K562 (cell line): Measurements from ENCODE around the gene TMEM187. TPM values are rescaled to one million over a fixed set of nuclear protein-coding genes. Genes with fewer than 3 reads are reported as not detected.

Experiments used
- ARID3B ChIP-seq: fragments of 250-450 bp; sonication (Bioruptor Pico); IDR thresholded peaks from 2 replicates; pipeline ENCODE4 v1.4.0; 2020; ENCODE audit warnings: borderline replicate concordance
- ATF2 ChIP-seq: sonication (generic); formaldehyde crosslinking; IDR thresholded peaks from 2 replicates; pipeline ENCODE4 v1.8.1; 2022; ENCODE audit warnings: missing genetic modification reagents
- BACH1 ChIP-seq: fragments of 200-800 bp; sonication (Bioruptor generic); IDR thresholded peaks from 2 replicates; pipeline ENCODE4 v1.6.1; 2016; ENCODE audit warnings: missing genetic modification characterization, missing compliant biosample characterization
- BCLAF1 ChIP-seq, 2 experiments: fragments of 450-650 bp in 1 of 2; IDR thresholded peaks; 2 replicates each; pipeline ENCODE4 v1.6.1; 2011 to 2017; ENCODE audit warnings: low read depth in 2 of 2, antibody characterized with exemption in 1 of 2, borderline replicate concordance in 1 of 2, low read length in 1 of 2, mild to moderate bottlenecking in 1 of 2, mixed read lengths in 1 of 2; ENCODE audit not compliant: control insufficient read depth in 1 of 2
- BRD4 ChIP-seq: fragments of 200-600 bp; sonication (generic); IDR thresholded peaks from 2 replicates; pipeline ENCODE4 v1.6.1; 2017; ENCODE audit warnings: inconsistent platforms
- CBX3 ChIP-seq, 2 experiments: IDR thresholded peaks; 1 replicate in 1 of 2; 2 replicates in 1 of 2; pipeline ENCODE4 v1.6.1; 2012; ENCODE audit warnings: inconsistent platforms in 2 of 2, low read length in 2 of 2, borderline replicate concordance in 1 of 2, control low read depth in 1 of 2
- COPS2 ChIP-seq: fragments of 450-650 bp; conservative IDR thresholded peaks from 2 replicates; pipeline ENCODE4 v1.6.1; 2016; ENCODE audit warnings: mild to moderate bottlenecking, moderate library complexity
- ELK1 ChIP-seq: sonication (generic); formaldehyde crosslinking; IDR thresholded peaks from 2 replicates; pipeline ENCODE4 v1.8.1; 2022; ENCODE audit warnings: missing genetic modification reagents
- ESRRB ChIP-seq: fragments of 250-450 bp; sonication (Bioruptor Pico); IDR thresholded peaks from 2 replicates; pipeline ENCODE4 v1.5.0; 2020; ENCODE audit warnings: mild to moderate bottlenecking, moderate library complexity, borderline replicate concordance
- IFI16 ChIP-seq: fragments of 250-450 bp; sonication (Bioruptor Pico); IDR thresholded peaks from 2 replicates; pipeline ENCODE4 v2.1.2; 2022; ENCODE audit warnings: mild to moderate bottlenecking, inconsistent platforms
- KDM1A ChIP-seq, 2 experiments: fragments of 450-650 bp; IDR thresholded peaks; 2 replicates each; pipeline ENCODE4 v1.6.1; 2016; ENCODE audit warnings: mild to moderate bottlenecking in 2 of 2
- MEF2D ChIP-seq: conservative IDR thresholded peaks from 2 replicates; pipeline ENCODE4 v1.6.1; 2016; ENCODE audit warnings: low read depth, missing genetic modification characterization, missing compliant biosample characterization
- NR2C1 ChIP-seq, 2 experiments: fragments of 450-650 bp; IDR thresholded peaks; 2 replicates each; pipeline ENCODE4 v1.6.1; 2017; ENCODE audit warnings: mild to moderate bottlenecking in 2 of 2, antibody characterized with exemption in 1 of 2, inconsistent platforms in 1 of 2, missing compliant biosample characterization in 1 of 2, missing genetic modification characterization in 1 of 2
- RBM34 ChIP-seq: fragments of 200-400 bp; formaldehyde crosslinking; IDR thresholded peaks from 2 replicates; pipeline ENCODE4 v1.6.1; 2018; ENCODE audit warnings: low read length, borderline replicate concordance; ENCODE audit not compliant: insufficient read depth
- SREBF2 ChIP-seq: sonication (generic); formaldehyde crosslinking; IDR thresholded peaks from 2 replicates; pipeline ENCODE4 v1.4.0; 2020; ENCODE audit warnings: mild to moderate bottlenecking, missing genetic modification reagents
- TARDBP ChIP-seq: fragments of 450-650 bp; IDR thresholded peaks from 2 replicates; pipeline ENCODE4 v1.6.1; 2016
- U2AF2 ChIP-seq: fragments of 200-400 bp; formaldehyde crosslinking; optimal IDR thresholded peaks from 2 replicates; pipeline ENCODE3; 2017; ENCODE audit warnings: low read depth, mild to moderate bottlenecking, low read length
- ZNF347 ChIP-seq: fragments of 450-650 bp; formaldehyde crosslinking; IDR thresholded peaks from 2 replicates; pipeline ENCODE4 v1.4.0; 2020; ENCODE audit warnings: low read depth, mild to moderate bottlenecking, moderate library complexity
- polyA plus RNA-seq, 8 experiments: library from polyadenylated mRNA; depleted of rRNA in 4 of 8; stranded (reverse) in 5 of 8; unstranded in 3 of 8; fragments of >200 nt; fragmentation: Nextera tagmentation in 2 of 8; fragmentation: Illumina TruSeq in 1 of 8; extraction: Ambion mirVana in 2 of 8; extraction: Trizol in 1 of 8; gene quantifications; 2 replicates each; pipeline versions ENCODE4 v1.2.1 to v1.2.3, GENCODE V29; 2011 to 2014; ENCODE audit warnings: inconsistent platforms in 1 of 8, missing spikeins in 1 of 8
- total RNA-seq, 7 experiments: library from RNA; depleted of rRNA in 6 of 7; stranded (reverse); fragments of >200 nt in 6 of 7; fragmentation: Illumina TruSeq in 2 of 7; extraction: Trizol in 2 of 7; gene quantifications; 2 replicates each; pipeline versions ENCODE4 v1.2.1 to v1.2.3, GENCODE V29; 2011 to 2021; ENCODE audit warnings: low replicate concordance in 1 of 7
- TF ChIP-seq, protein P1 (sequence below): fragments of 200-400 bp; formaldehyde crosslinking; IDR thresholded peaks from 2 replicates; pipeline ENCODE4 v1.6.1; 2017; ENCODE audit warnings: mild to moderate bottlenecking, low read depth, low read length, moderate library complexity

The TMEM187 gene
- total and polyA plus RNA-seq, 9 of the 15 experiments (the other 6 are each of a cell fraction or from before 2014, with no cell fraction given) = 0.13 to 6.4 (median 1.6) TPM

- TF ChIP-seq, protein P1, sequence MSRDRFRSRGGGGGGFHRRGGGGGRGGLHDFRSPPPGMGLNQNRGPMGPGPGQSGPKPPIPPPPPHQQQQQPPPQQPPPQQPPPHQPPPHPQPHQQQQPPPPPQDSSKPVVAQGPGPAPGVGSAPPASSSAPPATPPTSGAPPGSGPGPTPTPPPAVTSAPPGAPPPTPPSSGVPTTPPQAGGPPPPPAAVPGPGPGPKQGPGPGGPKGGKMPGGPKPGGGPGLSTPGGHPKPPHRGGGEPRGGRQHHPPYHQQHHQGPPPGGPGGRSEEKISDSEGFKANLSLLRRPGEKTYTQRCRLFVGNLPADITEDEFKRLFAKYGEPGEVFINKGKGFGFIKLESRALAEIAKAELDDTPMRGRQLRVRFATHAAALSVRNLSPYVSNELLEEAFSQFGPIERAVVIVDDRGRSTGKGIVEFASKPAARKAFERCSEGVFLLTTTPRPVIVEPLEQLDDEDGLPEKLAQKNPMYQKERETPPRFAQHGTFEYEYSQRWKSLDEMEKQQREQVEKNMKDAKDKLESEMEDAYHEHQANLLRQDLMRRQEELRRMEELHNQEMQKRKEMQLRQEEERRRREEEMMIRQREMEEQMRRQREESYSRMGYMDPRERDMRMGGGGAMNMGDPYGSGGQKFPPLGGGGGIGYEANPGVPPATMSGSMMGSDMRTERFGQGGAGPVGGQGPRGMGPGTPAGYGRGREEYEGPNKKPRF = no peak
- no peak for TF ChIP-seq COPS2
- no peak for TF ChIP-seq ATF2 (CRISPR knock-in tag)
- TF ChIP-seq BACH1 (tag) = peak; percentile 98
- TF ChIP-seq ESRRB = no peak
- TF ChIP-seq BCLAF1 (IDR thresholded peaks at IDR 0.05; ENCODE audit: borderline replicate concordance in 1 of 2, control insufficient read depth in 1 of 2, low read depth in 2 of 2, low read length in 1 of 2) = no peak
- TF ChIP-seq ARID3B (CRISPR knock-in tag) = peak; percentile 82; the same call in 1 of the 2 replicates
- no peak for TF ChIP-seq KDM1A (IDR thresholded peaks at IDR 0.05)
- TF ChIP-seq SREBF2 (CRISPR knock-in tag) = no peak
- no peak for TF ChIP-seq RBM34
- peak; percentile 65; the same call in 1 of the 2 replicates for TF ChIP-seq IFI16 (CRISPR knock-in tag)
- TF ChIP-seq BRD4 = peak; percentile 31; the same call in 1 of the 2 replicates
- no peak for TF ChIP-seq ELK1
- no peak for TF ChIP-seq TARDBP
- TF ChIP-seq ZNF347 (CRISPR knock-in tag) = no peak
- TF ChIP-seq U2AF2 = no peak
- TF ChIP-seq CBX3 (IDR thresholded peaks at IDR 0.05; ENCODE audit: borderline replicate concordance in 1 of 2, low read length in 2 of 2) = no peak
- peak; percentile 94 for TF ChIP-seq MEF2D
- TF ChIP-seq NR2C1 (IDR thresholded peaks at IDR 0.05) = no peak
- peak; percentile 89 for TF ChIP-seq NR2C1 (tag; IDR thresholded peaks at IDR 0.05)
Measured at GRCh38 chrX:154002215-154002719, 29.7 kb downstream of the TMEM187 start (continued).
